Mucosa of stomach (tissue), 1 donor: ENCODE data around the gene MIA.
"Not testable (repeated sequence)": the region's sequence is repeated elsewhere in the genome, so short reads cannot be mapped to it uniquely, and the experiment has no call there.

ENCODE experiments used
- H3K27me3 ChIP-seq: one replicate; pipeline ENCODE4 v1.7.0; 2013; ENCODE audit warnings: mild to moderate bottlenecking, low read length; ENCODE audit not compliant: control insufficient read depth, insufficient read depth
- H3K36me3 ChIP-seq: one replicate; pipeline ENCODE4 v1.7.0; 2013; ENCODE audit warnings: low read length; ENCODE audit not compliant: control insufficient read depth, insufficient read depth
- H3K4me1 ChIP-seq: one replicate; pipeline ENCODE4 v1.7.0; 2013; ENCODE audit warnings: mild to moderate bottlenecking, low read length; ENCODE audit not compliant: control insufficient read depth, insufficient read depth
- H3K4me3 ChIP-seq: one replicate; pipeline ENCODE4 v1.7.0; 2013; ENCODE audit warnings: low read length
- H3K9ac ChIP-seq: one replicate; pipeline ENCODE4 v1.7.0; 2013; ENCODE audit warnings: mild to moderate bottlenecking, low read length, moderate library complexity
- H3K9me3 ChIP-seq: one replicate; pipeline ENCODE4 v1.7.0; 2013; ENCODE audit warnings: mild to moderate bottlenecking, low read length, moderate library complexity; ENCODE audit not compliant: control insufficient read depth
- donor health status: Pancreatic carcinoma.

Gene MIA

DNA sequence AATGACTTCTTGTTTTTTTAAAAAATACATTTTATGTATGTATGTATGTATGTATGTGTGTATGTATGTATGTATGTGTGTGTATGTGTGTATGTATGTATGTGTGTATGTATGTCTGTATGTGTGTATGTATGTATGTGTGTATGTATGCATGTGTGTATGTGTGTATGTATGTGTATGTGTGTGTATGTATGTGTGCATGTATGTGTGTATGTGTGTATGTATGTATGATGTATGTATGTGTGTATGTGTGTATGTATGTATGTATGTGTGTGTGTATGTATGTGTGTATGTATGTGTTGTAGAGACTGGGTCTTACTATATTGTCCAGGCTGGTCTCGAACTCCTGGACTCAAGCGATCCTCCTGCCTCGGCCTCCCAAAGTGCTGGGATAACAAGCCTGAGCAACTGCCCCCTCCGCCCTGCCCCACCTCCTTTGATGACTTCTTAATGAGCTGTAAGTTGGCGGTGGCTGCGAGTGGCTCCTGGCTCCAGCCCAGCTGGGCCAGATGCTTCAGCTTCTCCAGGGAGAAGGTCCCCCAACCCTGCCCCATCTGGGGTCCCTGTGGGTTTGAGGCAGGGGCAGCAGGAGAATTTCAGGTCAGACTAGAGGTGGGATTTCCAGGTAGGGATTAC is 50.3 kb downstream of the MIA start:
- H3K4me1 ChIP-seq, result peaks cover 11% of the 10 kb centered on the region

DNA sequence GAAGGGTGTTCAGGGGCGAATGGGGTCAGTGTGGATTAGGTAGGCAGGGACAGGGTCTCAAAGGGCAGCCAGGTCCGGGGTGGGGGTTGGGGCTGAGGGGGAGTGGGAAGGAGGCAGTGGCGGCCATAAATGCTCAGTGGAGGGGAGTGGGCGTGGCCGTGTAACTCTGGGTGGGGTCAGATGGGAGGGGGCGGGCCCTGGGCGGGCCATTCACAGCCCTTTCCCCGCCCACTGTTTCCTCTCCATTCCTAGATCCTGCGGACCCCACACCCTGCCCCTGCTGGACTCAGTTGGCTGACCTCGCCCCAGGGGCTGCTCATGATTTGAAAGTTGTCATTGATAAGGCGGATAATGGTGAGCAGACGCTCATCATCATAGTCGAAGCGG is 51.0 kb downstream of the MIA start:
- H3K9ac ChIP-seq, H3K9me3 ChIP-seq, H3K27me3 ChIP-seq, H3K4me3 ChIP-seq, H3K36me3 ChIP-seq: not testable (repeated sequence)
- H3K4me1 ChIP-seq, result peaks cover 11% of the 10 kb centered on the region

More for the DNA sequence above, 50.3 kb downstream of the MIA start:
- H3K27me3 ChIP-seq, H3K4me3 ChIP-seq, H3K9ac ChIP-seq, H3K36me3 ChIP-seq, H3K9me3 ChIP-seq: not testable (repeated sequence)

DNA sequence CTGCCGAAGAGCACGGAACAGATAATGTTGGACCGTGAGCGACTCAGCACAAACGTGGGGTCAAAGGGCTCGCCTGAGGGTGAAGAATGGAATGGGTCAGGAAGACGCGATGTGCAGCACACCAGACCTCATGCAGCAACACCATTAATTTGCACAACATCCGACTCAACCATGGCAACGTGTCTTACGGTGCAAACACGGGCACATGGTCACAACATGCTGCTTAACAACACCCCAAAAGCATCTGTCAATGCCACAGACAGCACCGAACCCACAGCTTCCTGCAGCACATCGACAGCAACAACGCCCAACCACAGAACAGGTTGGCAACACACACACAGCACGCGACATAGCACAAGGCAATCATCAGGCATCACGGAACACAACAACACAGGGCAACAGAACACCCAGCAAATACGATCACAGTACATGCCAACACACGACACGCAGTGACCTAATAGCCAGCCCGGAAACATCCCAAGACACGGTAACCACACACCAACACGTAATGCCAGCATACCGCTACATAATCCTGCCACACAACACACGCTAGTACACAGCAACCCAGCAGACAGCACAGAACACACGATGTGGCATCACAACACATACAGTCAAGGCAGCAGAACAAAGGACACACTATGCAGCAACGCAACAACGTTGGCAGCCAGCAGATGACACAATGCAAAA is 51.5 kb downstream of the MIA start:
- H3K4me1 ChIP-seq, result peaks cover 11% of the 10 kb centered on the region
- H3K9me3 ChIP-seq, H3K9ac ChIP-seq, H3K36me3 ChIP-seq, H3K27me3 ChIP-seq, H3K4me3 ChIP-seq: not testable (repeated sequence)
